BLaER1 (cell line): ENCODE results near the gene TOE1.
"Not testable (repeated sequence)": the region's sequence is repeated elsewhere in the genome, so short reads cannot be mapped to it uniquely, and the experiment has no call there.

ENCODE experiments used
- H3K27ac ChIP-seq: shearing (Covaris generic); formaldehyde crosslinking; 2 replicates; pipeline ENCODE4 v1.8.1; 2022
- H3K27me3 ChIP-seq: shearing (Covaris generic); formaldehyde crosslinking; 2 replicates; pipeline ENCODE4 v1.8.1; 2022
- H3K36me3 ChIP-seq: shearing (Covaris generic); formaldehyde crosslinking; 2 replicates; pipeline ENCODE4 v1.8.1; 2022
- H3K4me1 ChIP-seq: shearing (Covaris generic); formaldehyde crosslinking; 2 replicates; pipeline ENCODE4 v1.8.1; 2022
- H3K4me2 ChIP-seq: shearing (Covaris generic); formaldehyde crosslinking; 2 replicates; pipeline ENCODE4 v1.8.1; 2022
- H3K4me3 ChIP-seq: shearing (Covaris generic); formaldehyde crosslinking; 2 replicates; pipeline ENCODE4 v1.8.1; 2022
- H3K9ac ChIP-seq: shearing (Covaris generic); formaldehyde crosslinking; 2 replicates; pipeline ENCODE4 v1.8.1; 2022
- H3K9me3 ChIP-seq: shearing (Covaris generic); formaldehyde crosslinking; 2 replicates; pipeline ENCODE4 v1.8.1; 2022
- H4K20me1 ChIP-seq: shearing (Covaris generic); formaldehyde crosslinking; 2 replicates; pipeline ENCODE4 v1.8.1; 2022
- Cebpa-rat ChIP-seq: shearing (Covaris generic); IDR thresholded peaks from 2 replicates; pipeline ENCODE4 v1.8.1; 2022

Gene TOE1

GRCh38 chr1:45339789-45340558 lies at the start of gene TOE1, which contains the start of gene MUTYH:
TOE1 (plus strand) TSS chr1:45340170; CDS start chr1:45340253, 83 bp downstream.
MUTYH (minus strand) TSS chr1:45340440; CDS start chr1:45334505, 5,935 bp downstream.
- Histone ChIP-seq H3K27me3 (no peaks in the 10 kb centered on the region), H3K4me2 (peak within 1 kb of the TSS; percentile 83), H3K4me3 (peak within 1 kb of the TSS; percentile 82), H3K9ac (peak within 1 kb of the TSS; percentile 97), H3K27ac (peak within 1 kb of the TSS; percentile 97), H4K20me1 (no peaks in the 10 kb centered on the region), H3K36me3 (peaks cover 35% of the 10 kb centered on the region), H3K9me3 (no peaks in the 10 kb centered on the region), H3K4me1 (peaks cover 47% of the 10 kb centered on the region)
- no peak for TF ChIP-seq Cebpa-rat

- not testable (repeated sequence) for H3K9ac ChIP-seq, H4K20me1 ChIP-seq, H3K4me3 ChIP-seq, H3K27ac ChIP-seq, H3K9me3 ChIP-seq, H3K4me1 ChIP-seq, H3K36me3 ChIP-seq, H3K4me2 ChIP-seq, H3K27me3 ChIP-seq
These were observed 49.0 kb upstream of the TOE1 start for GRCh38 chr1:45291002-45291401.

- no peaks in the 10 kb centered on the region for H3K36me3 ChIP-seq
- H3K27ac ChIP-seq: no peak overlapping the region
- no peak for TF ChIP-seq Cebpa-rat
- H3K4me2 ChIP-seq: no peak overlapping the region
- no peaks in the 10 kb centered on the region for H3K27me3 ChIP-seq
- H3K4me1 ChIP-seq: no peaks in the 10 kb centered on the region
- no peak overlapping the region for H3K4me3 ChIP-seq
- H4K20me1 ChIP-seq: no peaks in the 10 kb centered on the region
- H3K9me3 ChIP-seq: no peaks in the 10 kb centered on the region
- no peak overlapping the region for H3K9ac ChIP-seq
These were observed 48.3 kb upstream of the TOE1 start for GRCh38 chr1:45291716-45292115.

GRCh38 chr1:45297666-45298356 lies 42.2 kb upstream of the TOE1 start:
- Histone ChIP-seq H3K9ac (no peak overlapping the region), H3K4me3 (no peak overlapping the region), H4K20me1 (no peaks in the 10 kb centered on the region), H3K9me3 (no peaks in the 10 kb centered on the region), H3K27me3 (no peaks in the 10 kb centered on the region), H3K4me1 (peaks cover 24% of the 10 kb centered on the region), H3K27ac (no peak overlapping the region), H3K4me2 (no peak overlapping the region), H3K36me3 (no peaks in the 10 kb centered on the region)
- no peak for TF ChIP-seq Cebpa-rat

- no peaks in the 10 kb centered on the region for H4K20me1 ChIP-seq
- H3K9me3 ChIP-seq: no peaks in the 10 kb centered on the region
- H3K4me1 ChIP-seq: peaks cover 29% of the 10 kb centered on the region
- H3K36me3 ChIP-seq: no peaks in the 10 kb centered on the region
- H3K4me2 ChIP-seq: no peak overlapping the region
- H3K9ac ChIP-seq: no peak overlapping the region
- no peak overlapping the region for H3K27ac ChIP-seq
- no peaks in the 10 kb centered on the region for H3K27me3 ChIP-seq
- TF ChIP-seq Cebpa-rat: no peak
- H3K4me3 ChIP-seq: no peak overlapping the region
These were observed 40.7 kb upstream of the TOE1 start for GRCh38 chr1:45299296-45299695.

- H3K27me3 ChIP-seq: no peaks in the 10 kb centered on the region
- no peak for TF ChIP-seq Cebpa-rat
These were observed 39.8 kb upstream of the TOE1 start for GRCh38 chr1:45299981-45300668.

GRCh38 chr1:45300669-45300997 lies 39.3 kb upstream of the TOE1 start:
- Histone ChIP-seq H3K9ac (no peak overlapping the region), H3K4me3 (no peak overlapping the region), H3K27me3 (no peaks in the 10 kb centered on the region), H3K36me3 (no peaks in the 10 kb centered on the region), H4K20me1 (no peaks in the 10 kb centered on the region), H3K4me1 (peaks cover 43% of the 10 kb centered on the region), H3K4me2 (no peak overlapping the region), H3K27ac (no peak overlapping the region), H3K9me3 (no peaks in the 10 kb centered on the region)
- TF ChIP-seq Cebpa-rat: no peak

More at GRCh38 chr1:45299981-45300668, 39.8 kb upstream of the TOE1 start:
- no peaks in the 10 kb centered on the region for H3K9me3 ChIP-seq
- no peak overlapping the region for H3K4me3 ChIP-seq
- H3K36me3 ChIP-seq: no peaks in the 10 kb centered on the region
- H4K20me1 ChIP-seq: no peaks in the 10 kb centered on the region
- peaks cover 38% of the 10 kb centered on the region for H3K4me1 ChIP-seq
- no peak overlapping the region for H3K27ac ChIP-seq
- H3K4me2 ChIP-seq: no peak overlapping the region
- no peak overlapping the region for H3K9ac ChIP-seq

- peak overlapping the region; percentile 74 for H3K4me3 ChIP-seq
- no peaks in the 10 kb centered on the region for H3K36me3 ChIP-seq
- no peaks in the 10 kb centered on the region for H3K9me3 ChIP-seq
- peaks cover 63% of the 10 kb centered on the region for H3K4me1 ChIP-seq
- no peak for TF ChIP-seq Cebpa-rat
- peak overlapping the region; percentile 82 for H3K9ac ChIP-seq
- no peaks in the 10 kb centered on the region for H3K27me3 ChIP-seq
- peak overlapping the region; percentile 77; the same call in 1 of the 2 replicates for H3K27ac ChIP-seq
- H3K4me2 ChIP-seq: peak overlapping the region; percentile 85
- H4K20me1 ChIP-seq: no peaks in the 10 kb centered on the region
These were observed 37.3 kb upstream of the TOE1 start for GRCh38 chr1:45302505-45303150.

- TF ChIP-seq Cebpa-rat: peak; percentile 65; the same call in 1 of the 2 replicates
- H3K4me2 ChIP-seq: peak overlapping the region; percentile 98
- H3K27me3 ChIP-seq: no peaks in the 10 kb centered on the region
- peaks cover 68% of the 10 kb centered on the region for H3K4me1 ChIP-seq
- no peaks in the 10 kb centered on the region for H3K9me3 ChIP-seq
- peak overlapping the region; percentile 87 for H3K9ac ChIP-seq
- H3K4me3 ChIP-seq: peak overlapping the region; percentile 74
- H4K20me1 ChIP-seq: no peaks in the 10 kb centered on the region
- H3K36me3 ChIP-seq: no peaks in the 10 kb centered on the region
- peak overlapping the region; percentile 91 for H3K27ac ChIP-seq
These were observed 36.3 kb upstream of the TOE1 start for GRCh38 chr1:45303520-45304310.
